ENCODE results near the gene ANKS1B. TPM values are rescaled to one million over a fixed set of nuclear protein-coding genes. Genes with fewer than 3 reads are reported as not detected.

The ANKS1B gene
- total RNA-seq, 4 donors from 2014 or later, result 14.0 to 38.4 (median 28.6) TPM

GRCh38 chr12:99427104-99427503 lies 557.6 kb downstream of the ANKS1B start:
- Histone ChIP-seq H3K9me3 (no peaks in the 10 kb centered on the region), H3K4me3 (no peak overlapping the region), H3K27me3 (no peaks in the 10 kb centered on the region), H3K4me1 (no peaks in the 10 kb centered on the region), H3K27ac (no peak overlapping the region), H3K36me3 (no peaks in the 10 kb centered on the region)
- 74 to 83% methylated on average over 2 of the region's 2 CpGs for WGBS, 2 donors
- no peak for DNase-seq (ENCODE audit: low spot score in 2 of 2)
- TF ChIP-seq CTCF (IDR thresholded peaks at IDR 0.05), result no peak
- no peak for TF ChIP-seq POLR2A (IDR thresholded peaks at IDR 0.05)
- no peak for TF ChIP-seq EP300 (IDR thresholded peaks at IDR 0.05)

GRCh38 chr12:99418379-99418778 lies 566.4 kb downstream of the ANKS1B start:
- no peak overlapping the region for H3K27ac ChIP-seq
- peaks cover 0 to 16% (median 3%) of the 10 kb centered on the region in 4 donors for H3K9me3 ChIP-seq
- no peaks in the 10 kb centered on the region for H3K36me3 ChIP-seq
- H3K27me3 ChIP-seq, result no peaks in the 10 kb centered on the region
- H3K4me3 ChIP-seq, result no peak overlapping the region
- H3K4me1 ChIP-seq, result no peaks in the 10 kb centered on the region
- 42 to 69% methylated on average over 3 of the region's 3 CpGs for WGBS, 2 donors
- TF ChIP-seq EP300 (IDR thresholded peaks at IDR 0.05), result no peak
- no peak for TF ChIP-seq POLR2A (IDR thresholded peaks at IDR 0.05)
- no peak for TF ChIP-seq CTCF (IDR thresholded peaks at IDR 0.05)
- DNase-seq (ENCODE audit: low spot score in 2 of 2), result no peak

GRCh38 chr12:99413751-99414150 lies 571.0 kb downstream of the ANKS1B start:
- no peak overlapping the region for H3K4me3 ChIP-seq
- no peak overlapping the region for H3K27ac ChIP-seq
- H3K27me3 ChIP-seq, result no peaks in the 10 kb centered on the region
- no peaks in the 10 kb centered on the region for H3K36me3 ChIP-seq
- no peak for DNase-seq (ENCODE audit: low spot score in 2 of 2)
- H3K9me3 ChIP-seq, result peaks cover 0 to 30% (median 3%) of the 10 kb centered on the region in 4 donors
- no peak for TF ChIP-seq CTCF (IDR thresholded peaks at IDR 0.05)
- no peak for TF ChIP-seq POLR2A (IDR thresholded peaks at IDR 0.05)
- no peak for TF ChIP-seq EP300 (IDR thresholded peaks at IDR 0.05)
- H3K4me1 ChIP-seq, result no peaks in the 10 kb centered on the region
- 71 to 72% methylated on average over 3 of the region's 3 CpGs for WGBS, 2 donors

- TF ChIP-seq POLR2A (IDR thresholded peaks at IDR 0.05), result no peak
- TF ChIP-seq CTCF (IDR thresholded peaks at IDR 0.05), result no peak
- no peaks in the 10 kb centered on the region for H3K9me3 ChIP-seq
- H3K27ac ChIP-seq, result no peak overlapping the region
- H3K4me3 ChIP-seq, result no peak overlapping the region
- H3K4me1 ChIP-seq, result no peaks in the 10 kb centered on the region
- no peaks in the 10 kb centered on the region for H3K36me3 ChIP-seq
- H3K27me3 ChIP-seq, result no peaks in the 10 kb centered on the region
- no peak for DNase-seq (ENCODE audit: low spot score in 2 of 2)
These were observed 591.0 kb downstream of the ANKS1B start for GRCh38 chr12:99393763-99394162.

- 76 to 79% methylated on average over 6 of the region's 6 CpGs for WGBS, 2 donors
- Histone ChIP-seq H3K27ac (no peak overlapping the region), H3K27me3 (no peaks in the 10 kb centered on the region), H3K9me3 (no peaks in the 10 kb centered on the region), H3K36me3 (no peaks in the 10 kb centered on the region), H3K4me3 (no peak overlapping the region), H3K4me1 (no peaks in the 10 kb centered on the region)
- no peak for DNase-seq (ENCODE audit: low spot score in 2 of 2)
- TF ChIP-seq EP300 (IDR thresholded peaks at IDR 0.05) (no peak), CTCF (IDR thresholded peaks at IDR 0.05) (no peak), POLR2A (IDR thresholded peaks at IDR 0.05) (no peak)
These were observed 592.5 kb downstream of the ANKS1B start for GRCh38 chr12:99392091-99392850.
